ENCODE data around the gene CCDC138. TPM values are rescaled to one million over a fixed set of nuclear protein-coding genes. Genes with fewer than 3 reads are reported as not detected.

CCDC138 gene
- total and polyA plus RNA-seq, 2 of the 13 experiments (the other 11 are each of a cell fraction or from before 2014, with no cell fraction given) = 5.6 to 32.5 TPM

GRCh38 chr2:108833219-108833618, 46.6 kb downstream of the CCDC138 start (continued):
- TF ChIP-seq TRIM22 (IDR thresholded peaks at IDR 0.05) (no peak), KAT2B (IDR thresholded peaks at IDR 0.05; ENCODE audit: borderline replicate concordance, low read depth, low read length) (no peak)

- Histone ChIP-seq H3K36me3 (replicated peaks in 1 of 2; ENCODE audit: control insufficient read depth in 1 of 2, insufficient read depth in 2 of 2, low read length in 2 of 2) (peaks cover 2 to 13% of the 10 kb centered on the region in 2 experiments; a peak in 2 of 5 replicates), H3K9me3 (ENCODE audit: low read length) (peaks cover 18% of the 10 kb centered on the region), H3K4me2 (ENCODE audit: low read depth, low read length) (no peak overlapping the region), H3K4me3 (replicated peaks in 1 of 3; ENCODE audit: insufficient read depth in 1 of 3, low read depth in 2 of 3, low read length in 3 of 3) (no peak overlapping the region), H3K27ac (ENCODE audit: extremely low read length, insufficient read depth, low read length) (no peak overlapping the region), H3K79me2 (ENCODE audit: insufficient read depth, low read length) (no peaks in the 10 kb centered on the region), H2AFZ (ENCODE audit: low read length) (no peak overlapping the region), H3K4me1 (ENCODE audit: insufficient read depth, low read length) (peaks cover 34% of the 10 kb centered on the region), H3K27me3 (ENCODE audit: control insufficient read depth in 1 of 2, insufficient read depth in 2 of 2, low read length in 2 of 2) (no peaks in the 10 kb centered on the region), H3K9ac (ENCODE audit: insufficient read depth, low read depth, low read length) (no peak overlapping the region), H4K20me1 (ENCODE audit: insufficient read depth, low read length) (no peaks in the 10 kb centered on the region)
- POLR2A ChIA-PET = no interaction called here
- FAIRE-seq (no peak), ATAC-seq (no peak), DNase-seq (ENCODE audit: low spot score) (no peak)
- in situ Hi-C loops (cut with HindIII; ENCODE audit: extremely low pct_ligation_motif_present, low pct_unique_long_range_greater_than_20kb) (no loop called here), intact Hi-C loops (cut with micrococcal nuclease; ENCODE audit: unreplicated experiment) (no loop called here)
- no TSS peak for BruUV-seq (replicated peaks)
- CTCF ChIA-PET (ENCODE audit: low intra/inter-chr PET ratio, low total read pairs) = no interaction called here
- WGBS (ENCODE audit: low lambda C conversion rate) = 97% methylated on average over 3 of the region's 3 CpGs
- TF ChIP-seq SRSF9 (IDR thresholded peaks at IDR 0.05; ENCODE audit: borderline replicate concordance, insufficient read depth, low read depth, low read length, poor library complexity, severe bottlenecking) = no peak
- TF ChIP-seq ZNF318 (CRISPR knock-in tag; IDR thresholded peaks at IDR 0.05) = no peak
- TF ChIP-seq ZNF253 (CRISPR knock-in tag; IDR thresholded peaks at IDR 0.05; ENCODE audit: borderline replicate concordance) = no peak
- no peak for TF ChIP-seq ZNF292 (CRISPR knock-in tag; IDR thresholded peaks at IDR 0.05; ENCODE audit: borderline replicate concordance, low read depth)
- no peak for TF ChIP-seq REST (IDR thresholded peaks at IDR 0.05; ENCODE audit: borderline replicate concordance in 1 of 2, low read depth in 1 of 2, low read length in 2 of 2)
Measured at GRCh38 chr2:108834620-108835019, 48.0 kb downstream of the CCDC138 start.

All from HepG2 (cell line).